ENCODE data around the gene NKAIN1.

Gene NKAIN1

GRCh38 chr1:31234123-31234708 is 5.5 kb downstream of the NKAIN1 start:
- DNase-seq (ENCODE audit: low read depth in 3 of 3), result no peak

GRCh38 chr1:31232689-31233088 is 7.0 kb downstream of the NKAIN1 start:
- no peak for DNase-seq (ENCODE audit: low read depth in 3 of 3)

GRCh38 chr1:31231802-31232201 is 7.9 kb downstream of the NKAIN1 start:
- no peak for DNase-seq (ENCODE audit: low read depth in 3 of 3)

GRCh38 chr1:31230378-31230777 is 9.3 kb downstream of the NKAIN1 start:
- DNase-seq (ENCODE audit: low read depth in 3 of 3), result no peak

- DNase-seq (ENCODE audit: low read depth in 3 of 3), result no peak
These were observed 10.7 kb downstream of the NKAIN1 start for GRCh38 chr1:31228986-31229385.

GRCh38 chr1:31227891-31228568 is 11.7 kb downstream of the NKAIN1 start:
- no peak for DNase-seq (ENCODE audit: low read depth in 3 of 3)

- no peak for DNase-seq (ENCODE audit: low read depth in 3 of 3)
These were observed 15.6 kb downstream of the NKAIN1 start for GRCh38 chr1:31224068-31224467.

- DNase-seq (ENCODE audit: low read depth in 3 of 3), result no peak
These were observed 17.5 kb downstream of the NKAIN1 start for GRCh38 chr1:31222176-31222575.

- DNase-seq (ENCODE audit: low read depth in 3 of 3), result no peak
These were observed 18.6 kb downstream of the NKAIN1 start for GRCh38 chr1:31221072-31221471.

GRCh38 chr1:31219489-31219888 is 20.2 kb downstream of the NKAIN1 start:
- no peak for DNase-seq (ENCODE audit: low read depth in 3 of 3)

- DNase-seq (ENCODE audit: low read depth in 3 of 3), result no peak
These were observed 21.0 kb downstream of the NKAIN1 start for GRCh38 chr1:31218705-31219104.

GRCh38 chr1:31216016-31216415 is 23.7 kb downstream of the NKAIN1 start:
- DNase-seq (ENCODE audit: low read depth in 3 of 3), result no peak

- DNase-seq (ENCODE audit: low read depth in 3 of 3), result no peak
These were observed 24.6 kb downstream of the NKAIN1 start for GRCh38 chr1:31215065-31215570.

- DNase-seq (ENCODE audit: low read depth in 3 of 3), result no peak
These were observed 25.2 kb downstream of the NKAIN1 start for GRCh38 chr1:31214316-31215064.

GRCh38 chr1:31208361-31208945 is 31.2 kb downstream of the NKAIN1 start:
- DNase-seq (ENCODE audit: low read depth in 3 of 3), result no peak

- no peak for DNase-seq (ENCODE audit: low read depth in 3 of 3)
These were observed 32.1 kb downstream of the NKAIN1 start for GRCh38 chr1:31207569-31207968.

GRCh38 chr1:31207046-31207445 is 32.6 kb downstream of the NKAIN1 start:
- no peak for DNase-seq (ENCODE audit: low read depth in 3 of 3)

- no peak for DNase-seq (ENCODE audit: low read depth in 3 of 3)
These were observed 36.5 kb downstream of the NKAIN1 start for GRCh38 chr1:31203215-31203614.

- no peak for DNase-seq (ENCODE audit: low read depth in 3 of 3)
These were observed 37.7 kb downstream of the NKAIN1 start for GRCh38 chr1:31201931-31202360.

GRCh38 chr1:31199949-31200348 is 39.7 kb downstream of the NKAIN1 start:
- no peak for DNase-seq (ENCODE audit: low read depth in 3 of 3)

- DNase-seq (ENCODE audit: low read depth in 3 of 3), result no peak
These were observed 40.4 kb downstream of the NKAIN1 start for GRCh38 chr1:31199236-31199790.

GRCh38 chr1:31198600-31198999 is 41.1 kb downstream of the NKAIN1 start:
- no peak for DNase-seq (ENCODE audit: low read depth in 3 of 3)

Data from stimulated activated CD4-positive, alpha-beta T cell treated with anti-CD3 and anti-CD28 coated beads, TNF-alpha, amount 100 ng/mL, for 4 hours (primary cell).